HEK293T (cell line): ENCODE measurements around the gene BHLHE40.
"Not testable (repeated sequence)": the region's sequence is repeated elsewhere in the genome, so short reads cannot be mapped to it uniquely, and the experiment has no call there.

ENCODE experiments used
- ARNT ChIP-seq: fragments of 450-650 bp; IDR thresholded peaks from 2 replicates; pipeline ENCODE4 v1.6.1; 2017; ENCODE audit warnings: mild to moderate bottlenecking
- BHLHE40 ChIP-seq: fragments of 450-650 bp; IDR thresholded peaks from 2 replicates; pipeline ENCODE4 v1.6.1; 2016; ENCODE audit warnings: mild to moderate bottlenecking, moderate library complexity, borderline replicate concordance
- ELF4 ChIP-seq: fragments of 450-650 bp; IDR thresholded peaks from 2 replicates; pipeline ENCODE4 v1.6.1; 2017; ENCODE audit warnings: antibody characterized with exemption
- FOXM1 ChIP-seq: fragments of 450-650 bp; IDR thresholded peaks from 2 replicates; pipeline ENCODE4 v1.6.1; 2017; ENCODE audit warnings: mild to moderate bottlenecking, borderline replicate concordance
- HDGF ChIP-seq: fragments of 450-650 bp; IDR thresholded peaks from 2 replicates; pipeline ENCODE4 v1.6.1; 2017; ENCODE audit warnings: antibody characterized with exemption, borderline replicate concordance
- SUZ12 ChIP-seq: fragments of 450-650 bp; IDR thresholded peaks from 2 replicates; pipeline ENCODE4 v1.6.1; 2016; ENCODE audit warnings: mild to moderate bottlenecking

GRCh38 chr3:4961865-4962264 lies 17.4 kb upstream of the BHLHE40 start:
- TF ChIP-seq HDGF, ELF4, BHLHE40, ARNT, FOXM1, SUZ12: not testable (repeated sequence)
